Lower leg skin (tissue), 3 donors: ENCODE results near the gene TOR2A.

ENCODE experiments used
- POLR2A ChIP-seq, 2 donors: fragments of 450-650 bp; IDR thresholded peaks; one replicate each; pipeline ENCODE4 v1.6.1; 2016 to 2017; ENCODE audit warnings: antibody characterized with exemption in 2 of 2, mild to moderate bottlenecking in 1 of 2, moderate library complexity in 1 of 2
- TF ChIP-seq, protein P1 (sequence below), 3 donors: fragments of 450-650 bp; IDR thresholded peaks; one replicate each; pipeline ENCODE4 v1.5.1; 2016; ENCODE audit warnings: antibody characterized with exemption in 3 of 3, mild to moderate bottlenecking in 3 of 3, moderate library complexity in 2 of 3

DNA sequence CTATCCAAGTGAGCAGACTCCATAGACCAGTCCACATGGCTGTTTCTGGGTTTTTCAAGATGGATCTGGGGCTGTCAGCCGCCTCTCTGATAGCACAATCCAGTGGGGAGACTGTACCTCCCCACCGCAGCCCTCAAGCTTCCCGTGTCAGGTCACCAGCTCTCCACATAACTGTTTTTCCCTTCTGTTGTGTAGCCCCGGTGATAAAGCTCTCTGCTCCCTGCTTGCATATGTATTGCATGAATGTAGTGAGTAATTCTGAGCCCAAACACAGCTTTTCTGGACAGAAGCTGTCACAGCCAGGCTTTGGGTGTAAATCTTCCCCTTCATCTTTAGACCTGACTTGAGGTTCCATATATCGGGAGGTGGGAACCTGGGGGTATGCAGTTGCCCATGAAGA, 51.4 kb downstream of the TOR2A start:
- TF ChIP-seq POLR2A (IDR thresholded peaks at IDR 0.05): no peak
- TF ChIP-seq, protein P1, sequence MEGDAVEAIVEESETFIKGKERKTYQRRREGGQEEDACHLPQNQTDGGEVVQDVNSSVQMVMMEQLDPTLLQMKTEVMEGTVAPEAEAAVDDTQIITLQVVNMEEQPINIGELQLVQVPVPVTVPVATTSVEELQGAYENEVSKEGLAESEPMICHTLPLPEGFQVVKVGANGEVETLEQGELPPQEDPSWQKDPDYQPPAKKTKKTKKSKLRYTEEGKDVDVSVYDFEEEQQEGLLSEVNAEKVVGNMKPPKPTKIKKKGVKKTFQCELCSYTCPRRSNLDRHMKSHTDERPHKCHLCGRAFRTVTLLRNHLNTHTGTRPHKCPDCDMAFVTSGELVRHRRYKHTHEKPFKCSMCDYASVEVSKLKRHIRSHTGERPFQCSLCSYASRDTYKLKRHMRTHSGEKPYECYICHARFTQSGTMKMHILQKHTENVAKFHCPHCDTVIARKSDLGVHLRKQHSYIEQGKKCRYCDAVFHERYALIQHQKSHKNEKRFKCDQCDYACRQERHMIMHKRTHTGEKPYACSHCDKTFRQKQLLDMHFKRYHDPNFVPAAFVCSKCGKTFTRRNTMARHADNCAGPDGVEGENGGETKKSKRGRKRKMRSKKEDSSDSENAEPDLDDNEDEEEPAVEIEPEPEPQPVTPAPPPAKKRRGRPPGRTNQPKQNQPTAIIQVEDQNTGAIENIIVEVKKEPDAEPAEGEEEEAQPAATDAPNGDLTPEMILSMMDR (IDR thresholded peaks at IDR 0.05): no peak
